ENCODE data around the gene ACADVL. TPM values are rescaled to one million over a fixed set of nuclear protein-coding genes. Genes with fewer than 3 reads are reported as not detected.

Gene ACADVL
- total RNA-seq, 1 experiment from 2014 or later: 558 TPM

DNA sequence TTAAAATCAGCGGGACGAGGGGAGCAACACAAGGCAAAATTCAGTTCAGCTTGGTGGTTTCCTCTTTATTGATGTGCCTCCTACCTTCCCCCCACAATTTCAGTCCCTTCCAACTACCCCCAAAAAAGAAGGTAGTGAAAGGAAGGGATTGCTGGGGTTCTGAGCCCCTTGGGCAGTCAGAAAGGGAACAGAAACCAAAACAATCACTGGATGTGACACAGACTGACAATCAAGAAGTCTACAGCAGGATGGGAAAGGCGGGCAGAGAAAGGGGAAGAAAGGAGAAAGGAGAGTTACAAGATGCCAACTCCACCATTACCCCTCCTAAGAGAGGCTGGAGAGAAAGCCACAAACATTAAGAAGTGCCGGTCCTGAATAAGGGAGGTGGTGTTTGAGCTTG is 20.6 kb downstream of the ACADVL start:
- Histone ChIP-seq H3F3A (ENCODE audit: low read length, unreplicated experiment) (peaks cover 6% of the 10 kb centered on the region), H2AFZ (ENCODE audit: low read length) (no peak overlapping the region), H4K20me1 (ENCODE audit: low read length) (no peaks in the 10 kb centered on the region), H3K27ac (ENCODE audit: low read length) (no peak overlapping the region), H3K4me3 (ENCODE audit: low read length) (peak overlapping the region; percentile 86), H3K9ac (ENCODE audit: low read length) (0 out of 2 replicates have a peak overlapping the region, but pooled peaks have one; percentile 23), H3K27me3 (ENCODE audit: low read length) (no peaks in the 10 kb centered on the region), H3K36me3 (ENCODE audit: low read depth, low read length) (peaks cover 13% of the 10 kb centered on the region; the same call in 1 of the 2 replicates), H3K4me2 (ENCODE audit: low read length) (peak overlapping the region; percentile 99), H3K9me2 (replicated peaks; ENCODE audit: low read length) (no peaks in the 10 kb centered on the region), H3K9me3 (ENCODE audit: low read length) (no peaks in the 10 kb centered on the region), H3K79me2 (ENCODE audit: low read length) (peaks cover 54% of the 10 kb centered on the region), H3K4me1 (ENCODE audit: insufficient read depth, low read length) (peaks cover 31% of the 10 kb centered on the region)
- no peak for DNase-seq
- ChIA-PET CTCF (no interaction called here), POLR2A (ENCODE audit: unreplicated experiment) (no interaction called here)
- TF ChIP-seq EZH2phosphoT487 (IDR thresholded peaks at IDR 0.05; ENCODE audit: borderline replicate concordance, low read length) (no peak), EZH2 (IDR thresholded peaks at IDR 0.05; ENCODE audit: low read length, unreplicated experiment) (no peak)
- no peak for ATAC-seq
- intact Hi-C loops (cut with micrococcal nuclease): loop anchor here (5.0 kb wide), 1 partner anchor 67 kb away; the partner anchor contains the start of gene EIF5A
- BruUV-seq (replicated peaks): no TSS peak

DNA sequence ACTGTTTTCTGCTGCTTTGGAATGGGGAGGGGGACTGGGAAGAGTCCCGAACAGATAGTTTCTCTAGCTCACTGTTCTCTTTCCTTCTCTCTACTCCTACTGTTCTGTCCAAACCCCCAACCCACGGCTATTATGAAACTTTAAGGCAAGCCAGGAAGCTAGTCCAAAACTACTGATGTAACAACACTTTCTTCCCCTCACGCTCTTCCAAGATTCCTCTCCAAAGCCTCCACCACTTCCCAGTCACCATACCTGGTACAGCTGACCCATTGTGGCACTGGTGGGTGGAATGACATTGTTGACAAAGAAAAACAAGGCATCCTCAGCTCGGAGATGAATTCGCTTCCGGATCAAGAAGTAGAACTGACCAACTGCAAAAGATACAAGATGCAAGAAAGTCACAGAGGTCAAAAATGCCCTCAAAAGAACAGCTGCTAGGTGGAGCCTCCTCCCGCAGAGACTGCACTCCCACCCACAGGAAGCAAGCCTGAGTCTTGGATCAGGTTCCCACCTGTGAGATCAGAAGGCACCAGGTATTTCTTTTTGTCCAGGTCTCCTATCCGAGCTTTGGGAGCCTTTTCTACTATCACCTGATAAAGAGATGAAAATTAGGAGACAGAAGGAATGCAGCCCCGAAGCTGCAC is 21.5 kb downstream of the ACADVL start:
- 0 out of 2 replicates have a peak overlapping the region, but pooled peaks have one; percentile 80 for H2AFZ ChIP-seq (ENCODE audit: low read length)
- peak overlapping the region; percentile 69 for H3K27ac ChIP-seq (ENCODE audit: low read length)
- TF ChIP-seq, protein P1, sequence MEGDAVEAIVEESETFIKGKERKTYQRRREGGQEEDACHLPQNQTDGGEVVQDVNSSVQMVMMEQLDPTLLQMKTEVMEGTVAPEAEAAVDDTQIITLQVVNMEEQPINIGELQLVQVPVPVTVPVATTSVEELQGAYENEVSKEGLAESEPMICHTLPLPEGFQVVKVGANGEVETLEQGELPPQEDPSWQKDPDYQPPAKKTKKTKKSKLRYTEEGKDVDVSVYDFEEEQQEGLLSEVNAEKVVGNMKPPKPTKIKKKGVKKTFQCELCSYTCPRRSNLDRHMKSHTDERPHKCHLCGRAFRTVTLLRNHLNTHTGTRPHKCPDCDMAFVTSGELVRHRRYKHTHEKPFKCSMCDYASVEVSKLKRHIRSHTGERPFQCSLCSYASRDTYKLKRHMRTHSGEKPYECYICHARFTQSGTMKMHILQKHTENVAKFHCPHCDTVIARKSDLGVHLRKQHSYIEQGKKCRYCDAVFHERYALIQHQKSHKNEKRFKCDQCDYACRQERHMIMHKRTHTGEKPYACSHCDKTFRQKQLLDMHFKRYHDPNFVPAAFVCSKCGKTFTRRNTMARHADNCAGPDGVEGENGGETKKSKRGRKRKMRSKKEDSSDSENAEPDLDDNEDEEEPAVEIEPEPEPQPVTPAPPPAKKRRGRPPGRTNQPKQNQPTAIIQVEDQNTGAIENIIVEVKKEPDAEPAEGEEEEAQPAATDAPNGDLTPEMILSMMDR (conservative IDR thresholded peaks at IDR 0.05; ENCODE audit: low read depth, low read length): no peak
- TF ChIP-seq EZH2 (IDR thresholded peaks at IDR 0.05; ENCODE audit: low read length, unreplicated experiment) (no peak), EZH2phosphoT487 (IDR thresholded peaks at IDR 0.05; ENCODE audit: borderline replicate concordance, low read length) (no peak)
- no peaks in the 10 kb centered on the region for H3K27me3 ChIP-seq (ENCODE audit: low read length)
- no peaks in the 10 kb centered on the region for H3K9me3 ChIP-seq (ENCODE audit: low read length)
- peak overlapping the region; percentile 89 for H3K9ac ChIP-seq (ENCODE audit: low read length)
- BruUV-seq (replicated peaks): no TSS peak
- peaks cover 23% of the 10 kb centered on the region for H3K4me1 ChIP-seq (ENCODE audit: insufficient read depth, low read length)
- DNase-seq: no peak
- H3K36me3 ChIP-seq (ENCODE audit: low read depth, low read length): peaks cover 9% of the 10 kb centered on the region; the same call in 1 of the 2 replicates
- CTCF ChIA-PET: interaction anchor here (0.6 kb wide), 1 partner anchor 40 kb away, joined by 3 read pairs; the partner anchor contains the start of gene SLC2A4
- peak overlapping the region; percentile 86 for H3K4me3 ChIP-seq (ENCODE audit: low read length)
- no peaks in the 10 kb centered on the region for H4K20me1 ChIP-seq (ENCODE audit: low read length)
- intact Hi-C loops (cut with micrococcal nuclease): loop anchor here (5.0 kb wide), 1 partner anchor 66 kb away; the partner anchor contains the start of gene EIF5A
- POLR2A ChIA-PET (ENCODE audit: unreplicated experiment): interaction anchor here (0.6 kb wide), 1 partner anchor 20 kb away, joined by 9 read pairs; no protein-coding TSS in a partner anchor
- H3K79me2 ChIP-seq (ENCODE audit: low read length): peaks cover 51% of the 10 kb centered on the region
- no peak for ATAC-seq
- peak overlapping the region; percentile 99 for H3K4me2 ChIP-seq (ENCODE audit: low read length)
- H3K9me2 ChIP-seq (replicated peaks; ENCODE audit: low read length): no peaks in the 10 kb centered on the region
- H3F3A ChIP-seq (ENCODE audit: low read length, unreplicated experiment): no peaks in the 10 kb centered on the region

DNA sequence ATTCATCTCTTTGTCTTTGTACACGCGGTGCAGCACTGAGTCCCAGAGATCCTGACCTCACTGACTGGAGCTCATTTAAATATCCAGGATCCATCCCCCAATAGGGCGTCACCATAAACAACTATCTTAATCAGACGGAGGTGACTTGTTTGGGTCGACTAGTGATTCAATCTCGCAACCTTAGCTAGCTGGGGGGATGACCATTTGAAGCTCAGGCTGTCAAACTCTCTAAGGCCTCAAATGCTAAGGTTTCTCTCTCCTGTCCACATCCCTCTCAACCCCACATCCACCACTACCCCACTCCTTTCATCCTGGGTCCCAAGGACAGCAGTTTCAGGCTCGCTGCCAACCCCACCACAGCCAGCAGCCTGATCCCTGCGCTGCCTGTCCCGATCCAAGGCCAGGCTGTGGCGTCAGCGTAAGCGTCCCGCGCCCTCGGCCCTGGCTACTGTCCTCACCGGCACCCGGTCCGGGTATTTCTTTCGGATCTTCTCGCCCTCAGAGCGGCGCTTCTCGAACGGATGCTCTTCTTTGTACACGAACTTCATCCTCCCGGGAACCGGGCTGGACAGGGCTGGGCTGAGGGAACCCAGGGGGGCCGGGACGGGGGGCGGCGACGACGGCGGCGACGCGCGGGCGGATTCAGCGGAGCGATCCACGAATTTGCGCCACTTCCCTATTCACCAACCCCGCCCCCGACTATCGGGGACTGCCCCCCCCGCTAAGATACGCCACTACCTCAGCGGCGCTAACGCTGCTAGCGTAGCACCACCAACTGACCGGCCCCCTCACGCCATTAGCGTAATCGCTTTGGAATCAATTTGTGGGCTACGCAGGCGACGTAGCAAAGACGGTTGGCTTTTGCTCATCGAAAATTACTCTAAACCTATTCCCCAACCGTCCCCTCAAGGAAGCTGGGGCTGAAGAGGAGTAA is 22.3 kb downstream of the ACADVL start, which contains the start of gene GABARAP:
GABARAP (minus strand) TSS at position 667 of the 934 bp plus-strand sequence; CDS start at position 548, 119 bp downstream.
- H3K9me3 ChIP-seq (ENCODE audit: low read length): no peaks in the 10 kb centered on the region
- no peaks in the 10 kb centered on the region for H3K27me3 ChIP-seq (ENCODE audit: low read length)
- DNase-seq (peak; percentile 80), ATAC-seq (peak; percentile 23)
- H3K9ac ChIP-seq (ENCODE audit: low read length): peak within 1 kb of the TSS; percentile 89
- TSS peak; percentile 76 for BruUV-seq (replicated peaks)
- peak within 1 kb of the TSS; percentile 99 for H3K4me2 ChIP-seq (ENCODE audit: low read length)
- ChIA-PET CTCF (interaction anchor here (0.6 kb wide), 2 partner anchors 35 to 39 kb away, joined by 3 read pairs; partner anchors contain the start of gene SLC2A4), POLR2A (ENCODE audit: unreplicated experiment) (interaction anchor here (0.6 kb wide), 3 partner anchors 21 to 444 kb away, joined by 6 to 11 read pairs (median 9); partner anchors contain the start of gene POLR2A)
- intact Hi-C loops (cut with micrococcal nuclease): loop anchor here (5.0 kb wide), 1 partner anchor 65 kb away; the partner anchor contains the start of gene EIF5A
- TF ChIP-seq, protein P1 (conservative IDR thresholded peaks at IDR 0.05; ENCODE audit: low read depth, low read length): no peak
- no peak for TF ChIP-seq EZH2 (IDR thresholded peaks at IDR 0.05; ENCODE audit: low read length, unreplicated experiment)
- no peak for TF ChIP-seq EZH2phosphoT487 (IDR thresholded peaks at IDR 0.05; ENCODE audit: borderline replicate concordance, low read length)
- peak within 1 kb of the TSS; percentile 80 for H2AFZ ChIP-seq (ENCODE audit: low read length)
- H4K20me1 ChIP-seq (ENCODE audit: low read length): no peaks in the 10 kb centered on the region
- no peaks in the 10 kb centered on the region for H3F3A ChIP-seq (ENCODE audit: low read length, unreplicated experiment)
- H3K4me3 ChIP-seq (ENCODE audit: low read length): peak within 1 kb of the TSS; percentile 86
- H3K36me3 ChIP-seq (ENCODE audit: low read depth, low read length): peaks cover 9% of the 10 kb centered on the region; the same call in 1 of the 2 replicates
- H3K27ac ChIP-seq (ENCODE audit: low read length): peak within 1 kb of the TSS; percentile 69
- peaks cover 50% of the 10 kb centered on the region for H3K79me2 ChIP-seq (ENCODE audit: low read length)
- no peaks in the 10 kb centered on the region for H3K9me2 ChIP-seq (replicated peaks; ENCODE audit: low read length)
- H3K4me1 ChIP-seq (ENCODE audit: insufficient read depth, low read length): peaks cover 21% of the 10 kb centered on the region

All from PC-3 (cell line).